PC-3 (cell line): ENCODE data around the gene BOD1L2. TPM values are rescaled to one million over a fixed set of nuclear protein-coding genes. Genes with fewer than 3 reads are reported as not detected.

Experiments
- ATAC-seq: fragments of 200-7000 bp; cut with Tn5 transposase; 2 replicates; pipeline ENCODE4 v1.9.1; 2020; ENCODE audit warnings: mild to moderate bottlenecking, moderate library complexity
- BruUV-seq: library from RNA; stranded (reverse); fragments of 400-500 nt; replicated peaks from 2 replicates; lab custom pipeline; 2021; lab: Mats Ljungman, UMichigan
- CTCF ChIA-PET: fragments of 300-600 bp; sonication (Branson Sonifier 250); formaldehyde crosslinking; loops from one replicate; lab custom pipeline; 2022; ENCODE audit warnings: antibody characterized with exemption; lab: Charles Lee
- POLR2A ChIA-PET: fragments of 300-600 bp; sonication (Branson Sonifier 250); formaldehyde crosslinking; loops from one replicate; lab custom pipeline; 2022; ENCODE audit warnings: antibody characterized with exemption; ENCODE audit not compliant: unreplicated experiment; lab: Charles Lee
- DNase-seq: peaks from one replicate; pipeline ENCODE4 v3.0.0-alpha.2; 2015
- H2AFZ ChIP-seq: fragments of 300-600 bp; sonication (generic); 2 replicates; pipeline ENCODE4 v1.6.0; 2016; ENCODE audit warnings: antibody characterized with exemption, low read length
- H3F3A ChIP-seq: fragments of 300-600 bp; sonication (generic); one replicate; pipeline ENCODE4 v1.6.0; 2017; ENCODE audit warnings: antibody characterized with exemption, low read length, control low read depth, mild to moderate bottlenecking; ENCODE audit not compliant: unreplicated experiment
- H3K27ac ChIP-seq: fragments of 300-600 bp; sonication (generic); 2 replicates; pipeline ENCODE4 v1.5.1; 2016; ENCODE audit warnings: mild to moderate bottlenecking, low read length
- H3K27me3 ChIP-seq: fragments of 300-600 bp; sonication (generic); 2 replicates; pipeline ENCODE4 v1.6.1; 2016; ENCODE audit warnings: low read length, mixed read lengths
- H3K36me3 ChIP-seq: fragments of 300-600 bp; sonication (generic); 2 replicates; pipeline ENCODE4 v1.6.1; 2016; ENCODE audit warnings: low read depth, mixed run types, low read length, mixed read lengths
- H3K4me1 ChIP-seq: fragments of 300-600 bp; sonication (generic); 2 replicates; pipeline ENCODE4 v1.5.1; 2016; ENCODE audit warnings: low read length; ENCODE audit not compliant: insufficient read depth
- H3K4me2 ChIP-seq: fragments of 300-600 bp; sonication (generic); 2 replicates; pipeline ENCODE4 v1.6.0; 2016; ENCODE audit warnings: low read length
- H3K4me3 ChIP-seq: fragments of 300-600 bp; sonication (generic); 2 replicates; pipeline ENCODE4 v1.5.1; 2016; ENCODE audit warnings: mild to moderate bottlenecking, low read length, mixed read lengths
- H3K79me2 ChIP-seq: fragments of 300-600 bp; sonication (generic); 2 replicates; pipeline ENCODE4 v1.6.1; 2017; ENCODE audit warnings: low read length, mixed read lengths
- H3K9ac ChIP-seq: fragments of 300-600 bp; sonication (generic); 2 replicates; pipeline ENCODE4 v1.6.0; 2016; ENCODE audit warnings: mild to moderate bottlenecking, low read length
- H3K9me2 ChIP-seq: fragments of 300-600 bp; sonication (generic); replicated peaks from 2 replicates; pipeline ENCODE4 v1.6.1; 2016; ENCODE audit warnings: mixed run types, low read length, mixed read lengths
- H3K9me3 ChIP-seq: fragments of 300-600 bp; sonication (generic); 2 replicates; pipeline ENCODE4 v1.6.1; 2016; ENCODE audit warnings: low read length, mixed read lengths
- H4K20me1 ChIP-seq: fragments of 300-600 bp; sonication (generic); 2 replicates; pipeline ENCODE4 v1.6.1; 2016; ENCODE audit warnings: low read length, mixed read lengths
- EZH2 ChIP-seq: fragments of 300-600 bp; sonication (generic); IDR thresholded peaks from one replicate; pipeline ENCODE4 v1.6.1; 2017; ENCODE audit warnings: antibody characterized with exemption, mild to moderate bottlenecking, low read length; ENCODE audit not compliant: unreplicated experiment
- EZH2phosphoT487 ChIP-seq: fragments of 300-600 bp; sonication (generic); IDR thresholded peaks from 2 replicates; pipeline ENCODE4 v1.6.1; 2018; ENCODE audit warnings: mild to moderate bottlenecking, antibody characterized with exemption, low read length, borderline replicate concordance
- intact Hi-C: fragments of 100-400 bp; cut with micrococcal nuclease; formaldehyde crosslinking; loops from 2 replicates; pipeline ENCODE4 v1.9.0; 2023
- total RNA-seq: library from RNA; depleted of rRNA; stranded (reverse); fragments of >200 nt; gene quantifications from 2 replicates; pipeline ENCODE4 v1.2.3, GENCODE V29; 2014
- TF ChIP-seq, protein P1 (sequence below): fragments of 300-600 bp; sonication (generic); conservative IDR thresholded peaks from 2 replicates; pipeline ENCODE4 v1.5.1; 2017; ENCODE audit warnings: antibody characterized with exemption, low read depth, mild to moderate bottlenecking, low read length

Gene BOD1L2
- total RNA-seq, 1 experiment from 2014 or later: not detected

DNA sequence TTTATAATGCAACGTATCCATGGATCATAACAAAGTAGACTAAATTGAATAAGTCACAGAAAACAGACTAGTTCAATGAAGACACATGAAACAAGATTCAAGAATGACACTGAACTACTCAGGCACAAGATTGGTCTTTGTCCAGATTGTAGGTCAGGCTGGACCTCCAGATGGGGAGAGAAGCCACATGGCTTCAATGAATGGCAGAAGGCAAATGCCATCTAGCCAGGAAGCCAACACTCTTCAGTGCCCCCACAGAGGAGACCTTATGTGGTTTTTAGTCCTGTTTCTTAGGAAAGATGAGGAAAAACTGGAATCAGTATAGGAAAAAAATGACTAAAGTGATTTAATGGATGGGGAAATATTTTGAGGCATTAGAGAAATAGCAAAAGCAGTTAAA, 43.1 kb downstream of the BOD1L2 start:
- Histone ChIP-seq H3K9ac (no peak overlapping the region), H3K4me3 (no peak overlapping the region), H3K27me3 (peaks cover 20% of the 10 kb centered on the region; the same call in 1 of the 2 replicates), H3K4me2 (no peak overlapping the region), H2AFZ (no peak overlapping the region), H3K27ac (no peak overlapping the region), H3K36me3 (no peaks in the 10 kb centered on the region), H3K79me2 (no peaks in the 10 kb centered on the region), H3F3A (no peaks in the 10 kb centered on the region), H3K4me1 (no peaks in the 10 kb centered on the region), H4K20me1 (no peaks in the 10 kb centered on the region), H3K9me2 (no peaks in the 10 kb centered on the region), H3K9me3 (0 out of 2 replicates have a peak, but pooled peaks cover 6% of the 10 kb centered on the region)
- TF ChIP-seq EZH2 (no peak), EZH2phosphoT487 (no peak)
- TF ChIP-seq, protein P1, sequence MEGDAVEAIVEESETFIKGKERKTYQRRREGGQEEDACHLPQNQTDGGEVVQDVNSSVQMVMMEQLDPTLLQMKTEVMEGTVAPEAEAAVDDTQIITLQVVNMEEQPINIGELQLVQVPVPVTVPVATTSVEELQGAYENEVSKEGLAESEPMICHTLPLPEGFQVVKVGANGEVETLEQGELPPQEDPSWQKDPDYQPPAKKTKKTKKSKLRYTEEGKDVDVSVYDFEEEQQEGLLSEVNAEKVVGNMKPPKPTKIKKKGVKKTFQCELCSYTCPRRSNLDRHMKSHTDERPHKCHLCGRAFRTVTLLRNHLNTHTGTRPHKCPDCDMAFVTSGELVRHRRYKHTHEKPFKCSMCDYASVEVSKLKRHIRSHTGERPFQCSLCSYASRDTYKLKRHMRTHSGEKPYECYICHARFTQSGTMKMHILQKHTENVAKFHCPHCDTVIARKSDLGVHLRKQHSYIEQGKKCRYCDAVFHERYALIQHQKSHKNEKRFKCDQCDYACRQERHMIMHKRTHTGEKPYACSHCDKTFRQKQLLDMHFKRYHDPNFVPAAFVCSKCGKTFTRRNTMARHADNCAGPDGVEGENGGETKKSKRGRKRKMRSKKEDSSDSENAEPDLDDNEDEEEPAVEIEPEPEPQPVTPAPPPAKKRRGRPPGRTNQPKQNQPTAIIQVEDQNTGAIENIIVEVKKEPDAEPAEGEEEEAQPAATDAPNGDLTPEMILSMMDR: no peak
- ATAC-seq (no peak), DNase-seq (no peak)
- intact Hi-C loops: no loop called here
- POLR2A ChIA-PET: no interaction called here
- BruUV-seq: no TSS peak
- CTCF ChIA-PET: no interaction called here

DNA sequence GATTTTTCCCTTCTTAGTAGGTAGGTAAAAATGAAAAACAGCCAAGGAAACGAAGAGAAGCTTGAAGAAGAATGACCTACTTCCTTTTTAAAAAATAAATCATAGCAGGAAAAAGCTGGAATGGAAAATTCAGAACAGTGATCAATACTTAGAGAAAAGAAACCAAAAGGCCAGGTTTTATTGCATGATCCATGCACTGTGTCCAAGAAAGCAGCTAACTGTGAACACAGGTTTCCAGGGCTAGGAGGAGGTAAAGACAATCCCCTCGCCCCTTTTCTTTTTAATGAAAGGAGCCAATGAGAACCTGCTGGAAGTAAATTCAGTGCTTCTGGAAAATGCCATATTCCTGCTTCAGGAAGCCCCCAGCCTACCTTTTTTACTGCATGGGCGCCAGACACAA, 47.2 kb downstream of the BOD1L2 start:
- Histone ChIP-seq H4K20me1 (no peaks in the 10 kb centered on the region), H3K9me2 (no peaks in the 10 kb centered on the region), H3K36me3 (no peaks in the 10 kb centered on the region), H3K79me2 (no peaks in the 10 kb centered on the region), H3K27me3 (peaks cover 20% of the 10 kb centered on the region; the same call in 1 of the 2 replicates), H3K9me3 (no peaks in the 10 kb centered on the region), H3K4me3 (no peak overlapping the region), H3K9ac (no peak overlapping the region), H3K4me2 (no peak overlapping the region), H3K27ac (no peak overlapping the region), H2AFZ (no peak overlapping the region), H3K4me1 (no peaks in the 10 kb centered on the region), H3F3A (no peaks in the 10 kb centered on the region)
- POLR2A ChIA-PET: no interaction called here
- no TSS peak for BruUV-seq
- ATAC-seq (no peak), DNase-seq (no peak)
- intact Hi-C loops: no loop called here
- CTCF ChIA-PET: no interaction called here
- no peak for TF ChIP-seq EZH2
- TF ChIP-seq, protein P1: no peak
- no peak for TF ChIP-seq EZH2phosphoT487

DNA sequence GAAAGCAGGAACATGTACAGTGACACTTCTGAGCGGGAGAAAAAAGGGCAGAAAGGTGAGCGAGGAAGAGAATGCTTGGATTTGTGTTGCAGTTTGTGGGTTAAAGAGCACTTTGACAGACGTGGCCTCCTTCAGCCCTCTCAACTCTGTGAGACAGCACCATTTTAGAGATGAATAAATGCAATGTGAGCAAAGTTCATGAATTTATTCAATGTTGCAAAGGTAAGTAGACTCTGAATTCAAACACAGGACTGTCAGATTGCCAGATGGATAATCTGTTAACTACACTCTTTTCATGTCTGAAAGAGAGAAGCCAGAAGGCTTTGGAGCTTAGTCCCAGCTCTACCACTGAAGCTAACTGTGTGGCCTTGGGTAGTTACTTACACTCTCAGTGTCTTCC, 47.7 kb downstream of the BOD1L2 start:
- H2AFZ ChIP-seq: no peak overlapping the region
- BruUV-seq: no TSS peak
- intact Hi-C loops: no loop called here
- no peaks in the 10 kb centered on the region for H3K9me2 ChIP-seq
- ChIA-PET POLR2A (no interaction called here), CTCF (no interaction called here)
- H3K4me2 ChIP-seq: no peak overlapping the region
- H3K4me1 ChIP-seq: no peaks in the 10 kb centered on the region
- no peak overlapping the region for H3K9ac ChIP-seq
- H3K27me3 ChIP-seq: peaks cover 20% of the 10 kb centered on the region; the same call in 1 of the 2 replicates
- H3F3A ChIP-seq: no peaks in the 10 kb centered on the region
- ATAC-seq (no peak), DNase-seq (no peak)
- no peaks in the 10 kb centered on the region for H3K36me3 ChIP-seq
- H4K20me1 ChIP-seq: no peaks in the 10 kb centered on the region
- no peak overlapping the region for H3K27ac ChIP-seq
- TF ChIP-seq, protein P1: no peak
- no peak for TF ChIP-seq EZH2
- TF ChIP-seq EZH2phosphoT487: no peak
- H3K79me2 ChIP-seq: no peaks in the 10 kb centered on the region
- no peak overlapping the region for H3K4me3 ChIP-seq
- H3K9me3 ChIP-seq: no peaks in the 10 kb centered on the region
